ENCODE measurements around the gene DLX1. TPM values are rescaled to one million over a fixed set of nuclear protein-coding genes. Genes with fewer than 3 reads are reported as not detected.

DLX1 gene
- total RNA-seq, 4 donors from 2014 or later: 0.17 to 0.83 (median 0.23) TPM; not detected in 1

DNA sequence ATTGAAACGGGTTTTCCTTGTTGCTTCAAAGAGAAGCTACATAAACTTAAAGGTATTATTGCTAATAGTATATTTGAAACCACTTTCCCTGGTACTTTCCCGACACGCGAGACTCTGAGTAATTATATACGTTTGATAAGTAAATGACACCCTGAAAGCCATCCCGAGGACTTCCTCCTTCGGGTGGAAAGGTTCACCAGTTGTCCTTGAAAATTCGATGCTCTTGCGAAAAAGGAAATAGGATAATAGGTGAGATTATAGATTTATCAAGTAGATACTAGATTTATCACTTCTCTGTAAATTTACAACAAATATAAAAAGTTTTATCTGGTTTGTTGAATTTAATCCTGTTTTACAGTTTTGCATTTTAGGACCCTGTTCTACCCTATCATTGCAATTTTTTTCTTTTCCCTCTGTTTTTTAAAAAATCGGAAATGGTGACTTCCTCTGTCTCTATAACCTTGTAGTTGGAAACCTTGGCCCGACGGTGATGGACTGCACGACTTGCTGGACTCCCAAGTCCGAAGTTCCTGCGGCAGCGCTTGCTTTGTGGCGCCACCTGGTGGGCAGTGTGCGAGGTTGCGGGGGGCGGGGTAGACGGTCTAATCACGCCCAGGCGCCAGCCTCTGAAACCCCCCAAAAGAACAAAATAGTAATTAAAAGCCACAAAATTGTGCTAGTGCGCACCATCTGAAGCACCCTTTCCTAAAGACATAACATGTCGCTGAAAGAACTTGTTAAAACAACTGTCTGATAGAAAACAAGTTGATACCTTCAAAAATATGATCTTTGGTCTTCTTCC is 18.4 kb downstream of the DLX1 start:
- TF ChIP-seq POLR2A (IDR thresholded peaks at IDR 0.05; ENCODE audit: low read depth): no peak
- peak; percentile 66 to 79 (median 67) for TF ChIP-seq CTCF (IDR thresholded peaks at IDR 0.05)
- TF ChIP-seq EP300 (IDR thresholded peaks at IDR 0.05): no peak
- TF ChIP-seq POLR2AphosphoS5 (IDR thresholded peaks at IDR 0.05): no peak
- Histone ChIP-seq H3K36me3 (no peaks in the 10 kb centered on the region), H3K4me3 (peak overlapping the region in 3 of 4 donors; percentile 50 to 63 (median 52)), H3K4me1 (peaks cover 59 to 74% (median 70%) of the 10 kb centered on the region in 4 donors), H3K27me3 (peaks cover 50 to 100% (median 96%) of the 10 kb centered on the region in 4 donors), H3K9me3 (no peaks in the 10 kb centered on the region), H3K27ac (replicated peaks in 1 of 4) (no peak overlapping the region)
- no peak for DNase-seq (ENCODE audit: extremely low spot score)
- intact Hi-C loops (cut with DNase I): loop anchor here (5.0 to 10.0 kb wide), 3 partner anchors 291 to 509 kb away; no protein-coding TSS in a partner anchor
- WGBS: 5% methylated on average over 25 of the region's 25 CpGs

DNA sequence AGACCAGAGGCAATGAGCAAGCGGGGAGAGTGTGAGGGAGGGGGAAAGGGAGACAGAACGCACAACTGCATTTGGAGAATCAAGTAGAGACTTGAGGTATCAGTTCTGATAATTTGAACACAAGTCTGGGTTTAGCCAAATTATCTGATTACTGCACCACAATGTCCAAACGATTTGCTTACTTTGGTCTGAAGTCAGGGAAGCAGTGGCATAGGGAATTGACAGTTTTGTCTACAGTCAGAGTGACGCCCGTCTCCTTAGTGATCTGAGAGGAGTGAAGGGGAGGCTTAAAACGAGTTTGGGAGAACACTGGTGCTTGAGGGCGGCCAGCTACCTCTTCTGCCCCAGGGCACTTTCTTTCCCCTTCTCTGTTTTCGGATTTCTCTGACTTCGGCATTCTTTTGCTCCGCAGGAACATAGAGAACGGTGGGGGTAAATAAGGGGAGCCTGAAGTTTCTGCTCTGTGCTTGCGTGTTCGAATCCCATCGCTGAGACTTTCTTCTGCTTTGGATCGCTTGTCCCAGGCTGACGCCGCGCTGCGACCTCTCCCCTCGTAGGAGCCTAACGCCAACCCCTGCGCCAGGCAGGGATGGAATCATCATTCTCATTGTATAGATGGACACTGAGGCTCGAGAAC is 20.3 kb downstream of the DLX1 start:
- intact Hi-C loops (cut with DNase I): loop anchor here (10.0 kb wide), 2 partner anchors 401 to 511 kb away; no protein-coding TSS in a partner anchor

DNA sequence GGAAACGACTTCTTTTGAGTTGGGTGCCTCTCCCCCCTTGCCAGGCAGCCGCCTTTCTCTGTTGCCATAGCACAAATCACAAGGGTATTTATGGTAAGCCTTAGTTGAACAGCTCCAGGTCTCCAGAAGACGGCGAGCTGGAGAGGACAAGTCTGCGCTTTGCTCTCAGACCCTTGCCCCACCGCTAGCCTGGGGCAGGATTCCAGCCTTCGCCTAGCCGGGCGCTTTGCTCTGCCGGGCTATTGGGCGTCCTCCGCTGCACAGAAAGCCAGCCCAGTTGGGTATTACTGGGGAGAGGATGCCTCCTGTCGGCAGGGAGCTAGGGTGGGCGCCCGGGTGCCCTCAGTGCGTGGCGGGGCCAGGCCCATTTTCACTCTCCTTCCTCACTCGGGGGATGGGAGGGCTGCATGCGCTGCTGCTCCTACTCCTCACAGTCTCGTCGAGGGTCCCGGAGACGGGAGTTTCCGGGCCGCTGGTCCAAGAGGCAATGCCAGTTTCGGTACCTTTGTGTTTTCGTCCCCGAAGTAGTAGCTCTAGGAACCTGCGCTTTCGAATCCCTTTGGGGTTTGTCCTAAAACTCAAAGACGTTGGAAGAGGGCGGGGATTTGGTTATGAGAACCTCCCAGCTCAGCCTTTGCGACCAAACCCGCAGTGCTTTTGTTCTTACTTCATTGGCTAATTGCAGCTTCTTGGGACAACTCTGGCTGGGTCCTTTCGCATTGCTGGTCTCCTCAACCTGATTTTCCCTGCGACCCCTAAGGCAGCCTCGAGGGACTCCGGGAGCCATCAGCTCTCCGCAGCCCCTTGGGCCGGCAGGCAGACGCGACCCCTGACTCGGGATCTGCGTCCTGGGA is 21.0 kb downstream of the DLX1 start:
- intact Hi-C loops (cut with DNase I): loop anchor here (10.0 kb wide), 2 partner anchors 402 to 512 kb away; no protein-coding TSS in a partner anchor
- H3K27me3 ChIP-seq: peaks cover 26 to 94% (median 78%) of the 10 kb centered on the region in 4 donors
- H3K27ac ChIP-seq (replicated peaks in 1 of 4): no peak overlapping the region
- H3K4me1 ChIP-seq: peaks cover 33 to 48% (median 43%) of the 10 kb centered on the region in 4 donors
- H3K36me3 ChIP-seq: no peaks in the 10 kb centered on the region
- DNase-seq (ENCODE audit: extremely low spot score): no peak
- TF ChIP-seq POLR2A (IDR thresholded peaks at IDR 0.05; ENCODE audit: low read depth) (no peak), CTCF (IDR thresholded peaks at IDR 0.05) (peak in 2 of 3 experiments; percentile 8 to 22)
- H3K9me3 ChIP-seq: no peaks in the 10 kb centered on the region
- H3K4me3 ChIP-seq: peak overlapping the region in 3 of 4 donors; percentile 15 to 33 (median 22)
- WGBS: 6% methylated on average over 21 of the region's 44 CpGs

More for the DNA sequence above, 20.3 kb downstream of the DLX1 start:
- 11% methylated on average over 23 of the region's 23 CpGs for WGBS
- peak overlapping the region in 1 of 4 donors; percentile 22 for H3K4me3 ChIP-seq
- TF ChIP-seq POLR2AphosphoS5 (IDR thresholded peaks at IDR 0.05) (no peak), EP300 (IDR thresholded peaks at IDR 0.05) (no peak), POLR2A (IDR thresholded peaks at IDR 0.05; ENCODE audit: low read depth) (no peak), CTCF (IDR thresholded peaks at IDR 0.05) (no peak)
- DNase-seq (ENCODE audit: extremely low spot score): no peak
- H3K27me3 ChIP-seq: peaks cover 33 to 100% (median 85%) of the 10 kb centered on the region in 4 donors
- H3K36me3 ChIP-seq: no peaks in the 10 kb centered on the region
- no peaks in the 10 kb centered on the region for H3K9me3 ChIP-seq
- H3K4me1 ChIP-seq: peaks cover 40 to 55% (median 50%) of the 10 kb centered on the region in 4 donors
- H3K27ac ChIP-seq (replicated peaks in 1 of 4): no peak overlapping the region

- Histone ChIP-seq H3K36me3 (no peaks in the 10 kb centered on the region), H3K9me3 (no peaks in the 10 kb centered on the region), H3K4me1 (peaks cover 17 to 32% (median 27%) of the 10 kb centered on the region in 4 donors), H3K27me3 (peaks cover 13 to 80% (median 62%) of the 10 kb centered on the region in 4 donors), H3K27ac (replicated peaks in 1 of 4) (no peak overlapping the region), H3K4me3 (no peak overlapping the region)
- DNase-seq (ENCODE audit: extremely low spot score): no peak
- no peak for TF ChIP-seq EP300 (IDR thresholded peaks at IDR 0.05)
- TF ChIP-seq POLR2A (IDR thresholded peaks at IDR 0.05; ENCODE audit: low read depth): no peak
- no peak for TF ChIP-seq CTCF (IDR thresholded peaks at IDR 0.05)
- no peak for TF ChIP-seq POLR2AphosphoS5 (IDR thresholded peaks at IDR 0.05)
- WGBS: 40% methylated on average over 27 of the region's 51 CpGs
- intact Hi-C loops (cut with DNase I): loop anchor here (10.0 kb wide), 2 partner anchors 403 to 513 kb away; no protein-coding TSS in a partner anchor
Observed at GRCh38 chr2:172107690-172108586, 22.6 kb downstream of the DLX1 start.

Measured in esophagus muscularis mucosa (tissue), 4 donors.